Right lobe of liver (tissue), 6 donors: ENCODE data around the gene DGLUCY. TPM values are rescaled to one million over a fixed set of nuclear protein-coding genes. Genes with fewer than 3 reads are reported as not detected.

ENCODE experiments used
- ATAC-seq, 4 donors: fragments of 200-7000 bp; cut with Tn5 transposase; one replicate each; pipeline ENCODE4 v1.9.1; 2020; ENCODE audit warnings: mild to moderate bottlenecking in 4 of 4, moderate library complexity in 4 of 4
- DNase-seq, 3 donors: peaks; one replicate each; pipeline ENCODE4 v3.0.0-alpha.2; 2020
- H3K27ac ChIP-seq, 3 donors: fragments of 200-600 bp; one replicate each; pipeline ENCODE4 v1.8.0; 2022
- H3K27me3 ChIP-seq, 2 donors: fragments of 200-600 bp; one replicate each; pipeline ENCODE4 v1.8.0; 2022
- H3K36me3 ChIP-seq, 4 donors: fragments of 200-600 bp; sonication (generic) in 1 of 4; one replicate each; pipeline versions ENCODE4 v1.5.1 to v1.8.0; 2017 to 2022; ENCODE audit warnings: control low read depth in 1 of 4
- H3K4me1 ChIP-seq, 4 donors: fragments of 200-600 bp; sonication (generic) in 1 of 4; one replicate each; pipeline versions ENCODE4 v1.5.1 to v1.8.0; 2017 to 2022; ENCODE audit warnings: control low read depth in 1 of 4
- H3K4me3 ChIP-seq, 3 donors: fragments of 200-600 bp; one replicate each; pipeline ENCODE4 v1.8.0; 2022
- H3K9me3 ChIP-seq, 4 donors: fragments of 200-600 bp; sonication (generic) in 1 of 4; one replicate each; pipeline versions ENCODE4 v1.5.1 to v1.8.0; 2017 to 2022; ENCODE audit warnings: control low read depth in 1 of 4
- CTCF ChIP-seq, 4 donors: fragments of 200-600 bp in 3 of 4; fragments of 450-650 bp in 1 of 4; IDR thresholded peaks; one replicate each; pipeline versions ENCODE4 v1.5.1 to v1.8.0; 2016 to 2022; ENCODE audit warnings: antibody characterized with exemption in 4 of 4, mild to moderate bottlenecking in 2 of 4
- POLR2A ChIP-seq: fragments of 450-650 bp; IDR thresholded peaks from one replicate; pipeline ENCODE4 v1.6.1; 2017; ENCODE audit warnings: antibody characterized with exemption, mild to moderate bottlenecking
- WGBS: methylation state at CpG from one replicate; pipeline ENCODE4 v1.1.6; 2018; ENCODE audit warnings: low coverage, low lambda C conversion rate; ENCODE audit not compliant: insufficient coverage; ENCODE audit errors: missing lambda C conversion rate; 5-methylcytosine and 5-hydroxymethylcytosine counted together
- intact Hi-C, 2 donors: fragments of 100-400 bp; cut with DNase I; formaldehyde crosslinking; loops; one replicate each; pipeline versions ENCODE4 v1.11.2 to v1.14.1; 2022
- total RNA-seq, 6 experiments: library from RNA; depleted of rRNA in 2 of 6; stranded (reverse); fragments of >200 nt in 2 of 6; fragmentation: NEBNext Ultra II Directional in 3 of 6; extraction: Animal tissue kit (Norgen Biotek cat#: 25700) in 3 of 6; gene quantifications; one replicate each; pipeline versions ENCODE4 v1.1.0 to v1.2.4, GENCODE V29; 2016 to 2023
- donor health status: DM: no; HTN: yes; CAD: no.
- donor health status: DM: no; HTN: no; CAD: no.
- donor health status: DM: no; HTN: no; CAD: no.
- donor health status: DM: no; HTN: yes; CAD: no.
- donor health status: DM: no; HTN: yes; CAD: no.

DGLUCY gene
- total RNA-seq, 6 experiments from 2014 or later, result 26.7 to 55.6 (median 39.8) TPM

DNA sequence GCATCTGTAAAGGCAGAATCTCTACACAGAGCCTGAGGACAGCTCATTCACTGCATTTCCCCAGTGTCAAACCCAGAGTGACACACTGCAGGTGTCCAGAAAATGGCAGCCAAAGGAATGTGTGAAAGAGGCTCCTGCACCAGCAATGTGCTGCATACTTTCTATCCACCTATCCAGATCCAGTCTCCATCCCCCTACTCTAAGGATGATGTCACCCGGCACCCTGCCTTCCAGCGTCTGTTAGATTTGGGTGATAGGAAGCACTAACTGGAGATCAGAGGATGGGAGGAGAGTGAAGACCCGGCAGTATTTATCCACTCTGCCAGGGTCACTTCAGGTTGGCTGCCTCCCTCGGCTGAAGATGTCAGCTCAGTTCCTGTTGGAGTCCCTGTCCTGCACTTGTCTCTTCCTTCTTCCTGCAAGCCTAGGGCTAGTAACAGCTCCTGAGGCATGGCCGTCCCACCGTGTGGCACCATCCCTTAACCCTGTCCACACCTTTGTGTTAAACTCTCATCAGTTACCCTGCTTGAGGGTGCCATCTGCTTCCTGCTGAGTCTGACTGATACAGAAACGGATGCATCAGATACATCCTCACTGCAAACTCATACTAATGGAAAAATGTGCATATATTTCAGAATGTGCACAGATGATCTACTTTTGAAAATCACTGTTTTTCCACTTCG is 143.6 kb downstream of the DGLUCY start:
- no peak for ATAC-seq
- no peaks in the 10 kb centered on the region for H3K9me3 ChIP-seq
- intact Hi-C loops, result no loop called here

DNA sequence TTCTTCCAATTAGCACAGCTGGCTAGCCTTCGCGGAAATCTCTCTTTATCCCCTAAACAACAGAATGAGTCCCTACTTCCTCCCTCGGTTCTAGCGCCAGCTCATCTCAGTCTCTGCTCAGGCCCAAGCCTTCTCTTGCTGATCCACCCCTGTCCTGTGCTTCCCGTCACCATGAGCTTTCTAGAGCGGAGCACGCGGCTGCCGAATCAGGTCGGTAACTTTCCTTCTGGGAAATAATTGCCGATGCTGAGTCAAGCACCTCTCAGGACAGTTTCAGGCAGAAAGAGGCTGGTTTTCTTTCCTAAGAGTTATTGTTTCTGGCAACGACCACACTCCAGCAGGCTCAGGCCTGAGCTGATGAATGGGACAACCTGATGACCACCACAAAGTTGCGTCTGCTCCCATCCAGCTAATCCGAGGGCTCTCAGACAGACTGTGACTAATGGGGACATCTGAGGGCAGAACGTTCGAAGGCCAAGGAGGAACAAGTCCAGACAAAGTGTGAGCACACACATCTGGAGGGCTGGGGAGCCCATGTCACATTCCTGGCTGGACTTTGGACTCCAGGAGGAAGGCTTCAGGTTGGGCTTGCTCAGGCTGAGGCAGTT is 144.2 kb downstream of the DGLUCY start:
- no peak for DNase-seq
- H3K27ac ChIP-seq, result no peak overlapping the region
- no peaks in the 10 kb centered on the region for H3K36me3 ChIP-seq
- H3K27me3 ChIP-seq, result no peaks in the 10 kb centered on the region
- no peak for ATAC-seq
- intact Hi-C loops, result no loop called here
- H3K9me3 ChIP-seq, result no peaks in the 10 kb centered on the region
- no peak for TF ChIP-seq CTCF (IDR thresholded peaks at IDR 0.05)
- TF ChIP-seq POLR2A, result no peak
- no peak overlapping the region for H3K4me3 ChIP-seq
- H3K4me1 ChIP-seq, result peaks cover 0 to 5% (median 0%) of the 10 kb centered on the region in 4 donors
- 66% methylated on average over 13 of the region's 16 CpGs for WGBS

More for the DNA sequence above, 143.6 kb downstream of the DGLUCY start:
- H3K36me3 ChIP-seq, result no peaks in the 10 kb centered on the region
- no peak overlapping the region for H3K4me3 ChIP-seq
- peaks cover 0 to 9% (median 0%) of the 10 kb centered on the region in 4 donors for H3K4me1 ChIP-seq
- TF ChIP-seq POLR2A, result no peak
- WGBS, result 22% methylated on average over 7 of the region's 8 CpGs
- no peak overlapping the region for H3K27ac ChIP-seq
- no peak for DNase-seq
- H3K27me3 ChIP-seq, result no peaks in the 10 kb centered on the region

DNA sequence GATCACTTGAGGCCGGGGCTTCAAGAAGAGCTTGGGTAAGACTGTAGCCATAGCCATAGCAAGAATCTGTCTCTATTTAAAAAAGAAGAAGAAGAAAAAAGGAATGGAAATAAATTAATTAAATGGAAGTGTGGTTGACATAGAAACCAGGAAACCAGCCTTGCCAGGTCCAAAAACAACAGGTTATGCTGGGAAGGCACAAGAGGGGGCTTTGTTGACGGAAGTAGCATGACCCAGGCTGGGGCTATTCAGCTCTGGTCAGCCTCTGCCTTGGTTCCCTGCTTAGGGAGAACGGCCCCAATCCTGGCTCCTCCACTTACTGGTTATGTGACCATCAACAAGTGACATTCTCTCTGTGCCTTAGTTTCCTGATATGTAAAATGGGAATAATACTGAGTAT is 145.0 kb downstream of the DGLUCY start:
- DNase-seq (no peak), ATAC-seq (no peak)
- TF ChIP-seq CTCF (IDR thresholded peaks at IDR 0.05) (no peak), POLR2A (no peak)
- WGBS, result 76% methylated on average over 2 of the region's 3 CpGs
- peaks cover 0 to 2% (median 0%) of the 10 kb centered on the region in 4 donors for H3K4me1 ChIP-seq
- no peak overlapping the region for H3K4me3 ChIP-seq
- H3K27ac ChIP-seq, result no peak overlapping the region
- intact Hi-C loops, result no loop called here
- H3K27me3 ChIP-seq, result no peaks in the 10 kb centered on the region
- H3K9me3 ChIP-seq, result no peaks in the 10 kb centered on the region
- no peaks in the 10 kb centered on the region for H3K36me3 ChIP-seq

GRCh38 chr14:91261115-91261514 is 147.2 kb downstream of the DGLUCY start:
- intact Hi-C loops, result no loop called here
- Histone ChIP-seq H3K36me3 (no peaks in the 10 kb centered on the region), H3K4me1 (peaks cover 0 to 9% (median 0%) of the 10 kb centered on the region in 4 donors), H3K27me3 (no peaks in the 10 kb centered on the region), H3K4me3 (no peak overlapping the region), H3K27ac (no peak overlapping the region), H3K9me3 (no peaks in the 10 kb centered on the region)
- DNase-seq (no peak), ATAC-seq (no peak)
- WGBS, result 92% methylated on average over 5 of the region's 5 CpGs
- no peak for TF ChIP-seq POLR2A
- no peak for TF ChIP-seq CTCF (IDR thresholded peaks at IDR 0.05)

DNA sequence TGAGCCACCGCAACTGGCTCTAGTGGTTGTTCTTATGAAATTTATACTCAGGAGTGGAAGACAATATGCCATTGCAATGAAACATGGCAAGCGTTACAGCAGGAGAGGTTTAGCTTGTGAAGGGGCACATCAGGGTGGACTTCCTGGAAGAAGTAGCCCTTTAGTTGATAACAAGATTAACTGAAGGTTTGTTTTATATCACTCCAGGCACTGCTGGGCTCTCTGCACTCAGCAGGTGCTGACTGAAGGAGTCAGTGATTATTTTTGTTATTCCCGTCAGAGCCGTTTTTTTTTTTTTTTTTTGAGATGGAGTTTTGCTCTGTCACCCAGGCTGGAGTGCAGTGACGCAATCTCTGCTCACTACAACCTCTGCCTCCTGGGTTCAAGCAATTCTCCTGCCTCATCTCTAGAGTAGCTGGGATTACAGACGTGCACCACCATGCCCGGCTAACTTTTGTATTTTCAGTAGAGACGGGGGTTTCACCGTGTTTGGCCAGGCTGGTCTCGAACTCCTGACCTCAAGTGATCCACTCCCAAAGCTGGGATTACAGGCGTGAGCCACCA is 148.2 kb downstream of the DGLUCY start:
- Histone ChIP-seq H3K9me3 (no peaks in the 10 kb centered on the region), H3K27me3 (no peaks in the 10 kb centered on the region), H3K4me3 (no peak overlapping the region), H3K27ac (no peak overlapping the region), H3K36me3 (no peaks in the 10 kb centered on the region), H3K4me1 (peaks cover 0 to 9% (median under 1%) of the 10 kb centered on the region in 4 donors)
- TF ChIP-seq POLR2A (no peak), CTCF (IDR thresholded peaks at IDR 0.05) (no peak)
- no peak for ATAC-seq
- 100% methylated on average over 1 of the region's 11 CpGs for WGBS
- intact Hi-C loops, result no loop called here
- DNase-seq, result no peak
